NCI-H1436 (cell line): ENCODE measurements around the gene MYADML2.
"Not testable (repeated sequence)": the region's sequence is repeated elsewhere in the genome, so short reads cannot be mapped to it uniquely, and the experiment has no call there.

Experiments used
- DNase-seq: peaks from one replicate; lab custom pipeline; 2025; lab: John Stamatoyannopoulos, UW

The MYADML2 gene

DNA sequence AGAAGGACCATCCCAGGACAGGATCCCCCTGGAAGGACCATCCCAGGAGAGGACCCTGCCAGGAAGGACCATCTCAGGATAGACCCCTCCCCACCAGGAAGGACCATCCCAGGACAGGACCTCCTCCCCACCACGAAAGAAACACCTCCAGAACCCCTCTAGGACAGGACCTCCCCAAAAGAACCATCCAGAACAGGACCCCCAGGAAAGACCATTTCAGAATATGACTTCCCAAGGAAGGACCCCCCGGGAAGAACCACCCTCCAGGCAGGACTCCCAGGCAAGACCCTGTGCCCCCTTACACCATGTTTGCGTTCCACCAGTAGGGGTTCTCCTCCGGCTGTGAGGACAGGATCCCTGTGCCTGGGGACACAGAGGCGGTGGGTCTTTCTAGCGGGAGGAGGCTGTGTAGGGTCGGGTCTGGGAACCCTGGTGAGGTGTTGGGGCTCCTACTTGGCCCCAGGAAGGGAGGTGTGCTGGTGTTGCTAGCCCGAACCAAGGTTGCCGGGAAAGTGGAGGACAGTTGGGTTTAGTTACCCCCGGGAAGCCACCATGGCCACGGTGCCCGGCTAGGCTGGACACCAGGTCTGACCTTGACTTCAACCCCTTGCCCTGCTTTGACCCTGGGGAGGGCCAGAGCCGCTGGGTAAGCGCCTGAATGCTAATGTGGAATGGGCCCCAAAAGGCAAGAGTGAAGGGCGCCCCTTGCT, 11.8 kb upstream of the MYADML2 start:
- DNase-seq = no peak

DNA sequence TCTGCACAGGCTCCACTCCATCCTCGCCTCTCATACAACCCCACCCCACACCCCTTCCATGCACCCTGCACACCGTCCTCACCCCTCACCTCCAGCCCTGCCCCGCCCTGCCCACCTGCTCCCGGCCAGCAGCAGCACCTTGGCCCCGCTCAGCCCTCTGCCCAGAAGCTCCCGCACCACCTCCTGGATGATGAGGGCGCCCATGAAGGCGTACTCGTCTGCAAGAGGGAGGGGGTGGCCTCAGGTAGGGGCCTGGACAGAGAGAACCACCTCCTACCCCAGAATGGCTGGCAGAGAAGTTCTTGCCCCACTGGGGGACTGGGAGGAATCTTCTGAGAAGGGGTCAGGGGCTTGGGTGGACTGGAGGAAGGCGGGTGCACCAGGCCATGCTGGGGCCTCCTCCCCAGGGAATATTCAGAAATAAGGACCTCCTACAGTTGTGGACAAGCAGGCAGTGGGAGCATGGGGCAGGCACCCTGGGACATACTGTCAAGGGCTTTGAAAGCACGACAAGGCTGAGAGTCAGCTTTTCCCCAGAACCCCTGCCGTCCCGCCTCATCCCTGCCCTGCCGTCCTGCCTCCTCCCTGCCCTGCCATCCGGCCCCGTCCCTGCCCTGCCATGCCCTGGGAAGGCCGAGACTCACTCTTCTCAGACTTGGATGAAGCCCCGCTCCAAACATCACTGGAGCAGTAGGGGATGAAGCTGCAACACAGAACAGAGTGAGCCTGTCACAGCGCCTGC, 10.8 kb upstream of the MYADML2 start:
- no peak for DNase-seq

DNA sequence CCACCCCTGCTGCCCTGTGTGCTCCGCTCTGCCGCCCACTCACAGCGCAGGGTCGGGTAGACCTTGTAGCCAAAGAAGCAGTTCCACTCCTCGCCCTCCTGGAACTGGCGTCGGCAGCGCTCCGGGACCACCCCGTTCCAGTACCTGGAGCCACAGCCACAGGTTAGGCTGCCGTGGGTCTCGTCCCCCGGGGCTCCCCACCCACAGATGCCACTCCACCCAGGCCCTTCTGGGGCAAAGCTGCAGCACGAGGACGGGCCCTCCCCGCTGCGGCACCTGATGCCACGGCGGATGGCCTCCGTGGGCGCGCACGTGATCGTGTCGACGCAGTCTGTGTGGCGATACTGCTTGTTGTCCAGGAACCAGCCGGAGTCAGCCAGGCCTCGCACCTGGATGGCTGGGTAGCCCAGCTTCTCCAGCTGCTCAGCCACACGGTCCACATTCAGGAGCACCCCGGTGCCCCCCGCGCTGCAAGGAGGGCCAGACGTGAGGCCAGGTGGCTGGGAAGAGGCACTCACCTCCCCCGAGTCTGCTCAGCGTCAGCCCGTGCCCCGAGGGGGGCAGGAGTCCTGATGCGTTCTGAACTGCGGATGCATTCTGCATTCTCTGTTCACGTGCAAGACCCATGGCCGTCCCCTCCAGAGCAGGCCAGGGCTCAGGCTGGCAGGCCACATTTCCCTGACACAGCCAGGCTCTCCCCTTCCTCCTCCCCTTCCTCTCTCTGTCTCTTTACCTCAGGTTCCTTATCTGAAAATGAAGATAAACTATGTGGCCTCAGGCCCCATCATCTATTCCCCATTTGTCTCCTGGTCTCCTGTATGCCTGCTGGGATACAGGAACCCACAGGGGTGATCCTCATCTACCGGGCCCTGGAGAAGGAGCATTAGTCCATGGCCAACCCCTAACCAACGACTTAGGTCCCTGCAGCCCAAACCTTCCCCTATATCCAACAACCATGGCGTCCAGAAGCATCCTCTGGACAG, 9.9 kb upstream of the MYADML2 start:
- no peak for DNase-seq

DNA sequence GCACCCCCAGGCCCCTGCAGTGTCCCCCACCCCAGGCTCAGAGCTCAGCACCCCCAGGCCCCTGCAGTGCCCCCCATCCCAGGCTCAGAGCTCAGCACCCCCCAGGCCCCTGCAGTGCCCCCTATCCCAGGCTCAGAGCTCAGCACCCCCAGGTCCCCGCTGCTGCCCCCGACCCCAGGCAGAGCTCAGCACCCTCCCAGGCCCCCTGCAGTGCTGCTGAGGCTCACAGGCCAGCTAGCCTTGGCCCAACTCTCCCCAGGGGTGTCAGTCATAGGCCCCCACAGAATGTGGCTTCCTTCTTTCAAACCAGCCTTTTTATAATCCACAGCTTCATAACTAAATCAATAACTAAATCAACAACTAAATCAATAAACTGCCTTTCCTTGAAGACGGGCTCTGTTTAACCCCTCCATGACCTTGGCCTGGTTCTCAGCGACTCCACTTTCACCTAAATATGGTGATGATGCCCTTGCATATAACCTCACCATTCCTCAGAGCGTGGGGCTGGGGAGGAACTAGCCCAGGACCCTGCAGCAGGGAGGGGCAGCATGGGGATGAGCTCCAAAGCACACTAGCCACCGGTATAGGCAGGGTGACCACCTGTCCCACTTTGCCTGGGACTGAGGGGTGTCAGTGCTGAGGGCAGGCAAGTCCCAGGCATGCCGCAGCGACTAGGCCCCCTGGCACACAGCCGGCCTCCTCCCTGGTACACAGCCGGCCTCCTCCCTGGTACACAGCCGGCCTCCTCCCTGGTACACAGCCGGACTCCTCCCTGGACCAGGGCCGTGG, 8.9 kb upstream of the MYADML2 start:
- no peak for DNase-seq

DNA sequence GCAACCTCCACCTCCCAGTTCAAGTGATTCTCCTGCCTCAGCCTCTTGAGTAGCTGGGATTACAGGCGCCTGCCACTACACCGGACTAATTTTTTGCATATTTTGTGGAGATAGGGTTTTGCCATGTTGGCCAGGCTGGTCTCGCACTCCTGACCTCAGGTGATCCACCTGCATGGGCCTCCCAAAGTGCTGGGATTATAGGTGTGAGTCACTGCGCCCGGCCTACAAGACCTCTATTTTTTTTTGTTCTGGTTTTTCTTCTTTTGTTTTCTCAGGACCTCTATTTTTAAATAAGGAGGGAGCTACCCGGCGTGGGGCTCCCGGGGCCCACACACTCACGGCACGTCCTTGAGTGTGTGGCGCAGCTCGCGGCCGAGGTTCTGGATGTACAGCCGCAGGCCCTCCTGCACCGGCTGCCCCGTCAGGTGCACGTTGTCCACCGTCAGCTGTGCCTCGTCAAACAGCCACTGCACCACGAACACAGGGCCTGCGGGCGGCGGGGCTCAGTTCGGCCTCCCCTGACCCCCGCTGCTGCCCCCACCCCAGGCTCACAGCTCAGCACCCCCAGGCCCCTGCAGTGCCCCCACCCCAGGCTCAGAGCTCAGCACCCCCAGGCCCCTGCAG, 8.1 kb upstream of the MYADML2 start:
- DNase-seq = no peak

DNA sequence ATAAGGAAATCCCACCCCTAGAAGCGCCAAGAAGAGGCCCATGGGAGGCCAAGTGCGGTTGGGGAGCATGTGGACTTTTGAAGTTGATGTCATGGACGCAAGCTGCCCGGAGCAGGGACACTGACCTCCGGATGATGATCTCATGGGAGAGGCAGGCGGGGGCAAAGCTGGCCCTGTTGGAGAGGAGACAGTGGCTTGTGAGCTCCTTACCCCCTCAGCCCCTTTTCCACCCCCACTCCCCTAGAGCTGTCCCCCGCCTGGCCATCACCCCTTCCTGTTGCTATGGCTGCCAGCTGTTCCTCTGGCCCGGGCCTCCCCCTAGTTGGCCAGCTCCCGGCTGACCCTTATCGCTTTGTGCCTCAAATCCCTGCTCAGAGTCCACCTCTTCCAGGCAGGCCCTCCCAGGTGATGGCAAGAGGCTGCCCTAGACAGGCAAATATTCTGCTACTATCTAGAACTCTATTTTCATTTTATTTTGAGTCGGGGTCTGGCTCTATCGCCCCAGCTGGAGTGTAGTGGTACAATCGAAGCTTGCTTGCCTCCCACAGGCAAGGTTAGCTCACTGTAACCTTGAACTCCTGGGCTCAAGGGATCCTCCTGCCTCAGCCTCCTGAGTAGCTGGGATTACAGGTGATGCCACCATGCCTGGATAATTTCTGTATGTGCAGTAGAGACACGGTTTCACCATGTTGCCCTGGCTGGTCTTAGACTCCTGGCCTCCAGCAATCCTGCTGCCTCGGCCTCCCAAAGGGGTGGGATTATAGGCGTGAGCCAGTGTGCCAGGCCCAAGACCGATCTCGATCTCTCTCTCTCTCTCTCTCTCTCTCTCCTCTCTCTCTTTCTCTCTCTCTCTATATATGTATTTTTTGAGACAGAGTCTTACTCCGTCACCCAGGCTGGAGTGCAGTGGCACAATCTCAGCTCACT, 7.4 kb upstream of the MYADML2 start:
- no peak for DNase-seq

DNA sequence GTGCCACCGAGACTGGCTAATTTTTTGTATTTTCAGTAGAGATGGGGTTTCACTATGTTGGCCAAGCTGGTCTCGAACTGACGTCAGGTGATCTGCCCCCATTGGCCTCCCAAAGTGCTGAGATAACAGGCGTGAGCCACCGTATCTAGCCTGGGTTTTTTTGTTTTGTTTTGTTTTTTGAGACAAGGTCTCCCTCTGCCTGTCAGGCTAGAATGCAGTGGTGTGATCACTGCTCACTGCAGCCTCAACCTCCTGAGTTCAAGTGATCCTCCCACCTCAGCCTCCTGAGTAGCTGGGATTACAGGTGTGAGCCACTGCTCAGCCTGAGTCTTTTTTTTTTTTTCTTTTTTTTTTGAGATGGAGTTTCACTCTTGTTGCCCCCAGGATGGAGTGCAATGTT, 6.4 kb upstream of the MYADML2 start:
- DNase-seq = not testable (repeated sequence)

DNA sequence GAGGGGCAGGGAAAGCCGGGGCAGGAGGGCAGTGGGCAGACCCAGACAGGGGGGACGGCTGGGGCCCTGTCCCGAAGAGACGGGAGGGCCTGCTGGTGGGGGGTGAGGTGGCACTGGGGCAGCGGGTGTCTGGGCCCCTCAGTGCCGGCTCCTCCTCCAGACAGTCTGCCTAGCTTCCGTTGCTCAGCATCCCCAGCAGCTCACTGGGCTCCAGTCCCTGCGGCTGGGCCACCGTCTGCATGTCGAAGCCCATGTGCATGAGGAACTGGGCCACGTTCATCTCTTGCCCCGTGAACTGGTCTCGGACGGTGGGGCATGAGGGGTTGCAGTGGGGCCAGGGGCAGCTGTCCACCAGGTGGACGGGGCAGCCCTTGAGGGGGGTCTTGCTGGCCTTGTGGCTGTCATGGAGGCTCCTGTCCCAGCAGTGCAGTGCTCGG, 5.8 kb upstream of the MYADML2 start:
- no peak for DNase-seq

DNA sequence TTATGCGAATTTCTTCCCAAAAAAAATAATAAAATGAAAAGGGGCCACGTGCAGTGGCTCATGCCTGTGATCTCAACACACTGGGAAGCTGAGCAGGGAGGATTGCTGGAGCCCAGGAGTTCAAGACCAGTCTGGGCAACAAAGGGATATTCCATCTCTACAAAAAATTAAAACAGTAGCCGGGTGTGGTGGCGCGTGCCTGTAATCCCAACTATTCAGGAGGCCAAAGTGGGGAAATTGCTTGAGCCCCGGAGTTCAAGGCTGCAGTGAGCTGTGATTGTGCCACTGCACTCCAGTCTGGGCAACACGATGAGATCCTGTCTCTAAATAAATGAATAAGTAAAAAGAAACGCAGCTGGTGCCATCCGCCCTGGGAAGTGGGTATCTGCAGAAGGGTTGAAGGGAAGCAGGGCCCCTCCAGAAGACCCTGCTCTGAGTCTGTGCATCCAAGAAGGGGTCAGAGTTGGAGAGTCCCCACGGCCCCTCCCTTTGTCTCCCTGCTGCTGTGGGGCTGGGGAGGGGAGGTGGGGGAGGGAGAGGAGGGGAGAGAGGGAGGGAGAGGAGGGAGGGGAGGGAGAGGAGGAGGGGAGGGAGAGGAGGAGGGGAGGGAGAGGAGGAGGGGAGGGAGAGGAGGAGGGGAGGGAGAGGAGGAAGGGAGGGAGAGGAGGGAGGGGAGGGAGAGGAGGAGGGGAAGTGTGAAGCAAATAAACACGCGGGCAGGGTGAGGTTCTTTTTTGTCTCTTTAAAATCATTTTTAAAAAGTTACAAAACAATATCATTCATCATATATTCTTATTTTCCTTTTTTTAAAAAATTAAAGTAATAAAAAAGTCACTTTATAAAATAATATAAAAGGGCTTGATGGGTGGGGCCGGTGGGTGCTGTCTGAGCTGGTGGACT, 5.0 kb upstream of the MYADML2 start:
- no peak for DNase-seq

DNA sequence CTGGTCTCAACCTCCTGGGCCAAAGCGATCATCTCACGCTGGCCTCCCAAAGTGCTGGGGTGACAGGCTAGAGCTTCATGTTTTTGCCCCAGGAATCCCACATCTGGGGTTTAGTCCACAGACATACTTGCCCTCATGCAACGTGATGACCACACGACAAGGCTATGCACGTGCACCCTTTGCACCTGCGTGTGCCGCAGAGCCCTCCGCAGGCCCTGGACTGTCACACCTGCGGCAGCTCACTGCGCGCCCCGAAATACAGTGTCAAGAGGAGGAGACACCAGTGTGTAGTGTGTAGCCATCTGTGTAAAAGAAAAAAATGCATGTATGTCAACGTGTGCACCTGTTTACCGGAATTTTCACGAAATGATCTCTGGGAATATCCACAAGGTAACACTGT, 3.5 kb upstream of the MYADML2 start:
- no peak for DNase-seq

DNA sequence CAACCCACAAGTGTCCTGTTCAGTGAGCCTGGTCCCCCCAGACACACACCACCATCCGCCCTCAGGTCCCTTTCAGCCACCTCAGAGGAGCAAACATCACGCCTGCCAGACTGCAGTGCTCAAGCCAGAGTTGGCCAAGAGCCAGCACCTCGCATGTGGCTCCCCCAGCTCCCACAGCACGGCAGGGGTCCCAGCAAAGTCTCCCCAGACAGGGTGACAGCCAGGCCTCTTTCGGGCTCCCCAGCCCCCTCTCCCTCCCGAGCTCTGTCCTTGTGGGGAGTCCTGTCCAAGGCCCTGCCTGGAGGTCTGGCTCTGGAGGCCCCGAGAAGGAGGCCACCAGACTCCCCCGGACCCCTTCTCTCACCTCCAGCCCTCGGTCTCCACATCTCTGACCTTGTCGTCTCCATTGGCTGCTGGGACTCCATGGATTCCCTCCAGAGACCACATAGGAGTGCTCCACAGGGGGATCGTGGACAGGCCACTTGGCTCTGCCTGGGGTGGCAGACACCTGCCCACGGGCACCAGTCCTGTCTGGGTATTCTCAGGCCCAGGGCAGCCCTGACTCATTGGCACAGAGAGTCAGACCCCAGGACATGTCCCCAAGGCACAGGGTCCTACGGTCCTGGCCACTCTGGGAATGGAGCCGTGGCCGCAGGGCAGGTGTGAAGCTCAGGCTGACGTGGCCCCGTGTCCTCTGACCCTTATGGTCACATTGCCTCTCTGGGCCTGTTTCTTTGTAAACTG, 1.8 kb upstream of the MYADML2 start:
- DNase-seq = no peak

DNA sequence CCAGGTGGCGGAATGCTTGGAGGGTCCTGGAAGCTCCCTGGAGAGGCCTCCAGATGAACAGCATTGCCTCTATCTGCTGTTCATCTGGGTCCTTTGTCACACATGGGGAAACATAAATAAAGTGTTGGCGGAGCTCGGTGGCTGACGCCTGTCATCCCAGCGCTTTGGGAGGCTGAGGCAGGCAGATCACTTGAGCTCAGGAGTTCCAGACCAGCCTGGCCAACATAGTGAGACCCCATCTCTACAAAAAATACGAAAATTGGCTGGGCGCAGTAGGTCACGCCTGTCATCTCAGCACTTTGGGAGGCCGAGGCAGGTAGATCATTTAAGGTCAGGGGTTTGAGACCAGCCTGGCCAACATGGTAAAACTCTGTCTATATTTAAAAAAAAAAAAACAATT, 2.2 kb downstream of the MYADML2 start:
- no peak for DNase-seq

DNA sequence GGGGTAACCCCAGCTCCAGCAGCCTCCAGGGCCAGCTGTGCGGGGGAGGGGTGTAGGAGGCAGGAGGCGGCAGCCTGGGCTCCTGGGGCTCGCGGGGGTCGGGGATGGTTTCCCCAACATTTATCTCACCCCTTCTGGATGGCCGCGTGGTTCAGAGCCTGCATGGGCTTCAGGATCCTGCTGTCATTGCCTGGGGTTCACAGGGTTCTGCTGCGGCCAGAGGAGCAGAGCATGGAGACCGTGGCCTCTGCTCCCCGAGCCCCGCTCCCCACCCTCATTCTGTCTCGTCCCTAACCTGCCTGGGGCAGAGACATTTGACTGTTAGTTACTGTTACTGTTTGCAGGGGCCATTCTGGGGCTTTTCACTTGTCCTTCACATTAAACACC, 4.9 kb downstream of the MYADML2 start:
- no peak for DNase-seq

DNA sequence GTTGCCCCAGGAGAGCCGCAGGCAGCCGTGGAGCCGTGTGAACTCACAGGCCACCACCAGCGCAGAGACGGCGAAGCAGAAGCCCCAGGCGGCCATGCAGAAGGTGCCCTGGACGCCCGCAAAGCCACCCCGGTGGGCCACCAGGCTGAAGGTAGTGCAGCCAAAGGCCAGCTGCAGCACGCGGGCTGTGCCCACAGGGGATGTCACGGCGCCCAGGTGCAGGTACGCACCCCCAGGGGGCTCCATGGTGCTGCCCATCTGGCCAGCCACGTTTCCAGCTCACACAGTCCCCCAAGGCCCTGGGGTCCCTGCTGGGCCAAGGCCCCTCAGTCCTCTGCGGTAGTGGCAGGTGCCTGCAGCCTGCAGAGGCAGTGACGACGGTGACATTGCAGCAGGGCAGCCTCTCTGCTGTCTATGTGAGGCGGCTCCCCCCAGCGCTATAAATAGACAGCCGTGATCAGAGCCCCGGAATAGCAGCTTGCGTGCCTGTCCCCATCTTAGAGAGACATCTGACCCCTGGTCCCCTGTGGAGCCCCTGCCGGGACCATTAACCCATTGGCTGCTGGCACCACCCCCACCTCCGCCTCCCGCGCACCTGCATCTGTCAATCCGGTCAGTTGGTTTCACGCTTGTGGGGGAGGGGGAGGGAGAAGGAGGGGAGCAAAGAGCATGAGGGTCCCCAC, 5.4 kb downstream of the MYADML2 start:
- DNase-seq = no peak

DNA sequence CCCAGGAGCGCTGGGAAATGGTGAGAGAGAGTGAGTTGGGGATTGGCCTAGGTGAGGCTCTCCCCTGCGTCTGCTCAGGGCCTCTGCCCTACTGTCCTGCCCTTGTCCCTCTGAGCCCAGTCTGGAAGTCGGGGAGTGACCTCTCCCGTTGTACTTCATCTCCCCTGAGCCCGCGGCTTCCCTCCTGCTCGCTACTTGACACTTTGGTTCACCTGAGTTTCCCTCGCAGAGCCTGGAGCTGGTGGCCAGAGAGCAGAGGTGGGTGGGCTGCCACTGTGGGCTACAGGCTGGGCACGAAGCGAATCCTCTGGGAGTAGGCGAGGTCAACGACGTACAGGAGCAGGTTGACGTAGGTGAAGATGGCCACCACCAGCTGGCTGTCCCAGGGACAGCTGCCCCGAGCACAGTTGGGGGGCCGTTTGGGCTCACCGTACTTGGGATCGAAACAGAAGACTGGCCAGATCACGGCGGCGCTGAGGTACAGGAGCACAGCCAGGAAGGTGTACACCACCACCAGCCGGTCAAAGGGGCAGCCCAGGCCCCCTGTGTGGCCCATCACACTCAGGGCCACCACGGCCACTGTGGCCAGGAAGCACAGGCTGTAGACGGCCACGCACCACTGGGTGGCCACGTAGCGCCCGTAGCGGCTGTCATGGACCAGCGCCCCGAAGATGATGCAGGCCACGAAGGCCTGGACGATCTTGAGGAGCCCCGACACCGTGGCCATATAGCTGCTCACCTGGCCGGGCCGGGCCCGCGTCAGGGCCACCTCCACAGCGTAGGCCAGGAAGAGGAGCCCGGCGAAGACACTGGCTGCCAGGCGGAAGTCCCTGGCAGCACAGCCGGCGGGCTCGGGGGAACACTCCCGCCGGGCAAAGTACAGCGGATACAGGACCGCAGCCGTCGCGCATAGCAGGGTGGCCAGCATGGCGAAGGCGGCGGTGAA, 6.2 kb downstream of the MYADML2 start:
- no peak for DNase-seq

DNA sequence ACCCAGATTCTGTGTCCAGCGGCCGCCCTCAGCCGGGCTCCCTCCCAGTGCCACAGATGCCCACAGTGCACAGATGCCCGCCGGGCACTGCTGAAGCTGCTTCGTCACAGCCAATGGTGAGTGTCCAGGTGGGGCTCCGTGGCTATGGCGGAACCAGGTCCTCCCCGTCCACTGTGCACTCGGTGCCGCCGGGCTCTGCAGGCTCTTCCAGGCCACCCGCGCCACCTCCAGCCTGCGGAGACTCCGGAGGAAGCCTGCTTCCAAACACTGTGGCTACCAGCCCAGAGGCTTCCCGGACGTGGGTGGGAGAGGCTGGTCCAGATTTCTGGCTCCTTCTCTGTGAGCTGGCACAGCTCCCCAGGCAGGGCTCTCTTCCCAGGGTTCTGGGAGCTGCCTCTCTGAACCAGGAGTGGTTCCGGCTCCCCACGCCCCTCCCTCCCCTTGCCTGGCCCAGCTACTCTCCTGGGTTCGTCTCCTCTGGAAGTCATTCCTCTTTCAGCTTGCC, 7.1 kb downstream of the MYADML2 start:
- DNase-seq = no peak
